ENCODE measurements around the gene MAPK9. TPM values are rescaled to one million over a fixed set of nuclear protein-coding genes. Genes with fewer than 3 reads are reported as not detected.

Gene MAPK9
- total and polyA plus RNA-seq, 10 donors, result 8.9 to 38.5 (median 33.2) TPM

- H3K9me3 ChIP-seq, result no peaks in the 10 kb centered on the region
- peaks cover 3 to 13% (median 7%) of the 10 kb centered on the region in 6 donors for H3K4me1 ChIP-seq
- H3K36me3 ChIP-seq, result no peaks in the 10 kb centered on the region
- no peak within 1 kb of the TSS for H3K27ac ChIP-seq
- intact Hi-C loops (cut with DNase I; ENCODE audit: low total_unique reads), result loop anchor here (5.0 kb wide), 1 partner anchor 82 kb away; no protein-coding TSS in a partner anchor
- peaks cover 0 to 74% (median 38%) of the 10 kb centered on the region in 7 donors for H3K27me3 ChIP-seq (replicated peaks in 1 of 7)
- peak within 1 kb of the TSS in 6 of 8 donors; percentile 19 to 68 (median 30) for H3K4me3 ChIP-seq
- peak; percentile 87 for DNase-seq
- WGBS, 5 donors, result 0 to 41% (median 16%) methylated on average over 3 to 55 of the region's 55 CpGs
- TF ChIP-seq POLR2AphosphoS5 (IDR thresholded peaks at IDR 0.05) (no peak), CTCF (IDR thresholded peaks at IDR 0.05 in 8 of 11, conservative IDR thresholded peaks at IDR 0.05 in 3 of 11) (peak in 6 of 11 experiments; percentile 14 to 54 (median 38))
Observed at GRCh38 chr5:180209137-180209581, 82.7 kb downstream of the MAPK9 start, which contains the start of gene RASGEF1C. RASGEF1C (minus strand) TSS chr5:180209211; CDS start chr5:180138052, 71,159 bp downstream.

- peak; percentile 33 for DNase-seq
- Histone ChIP-seq H3K27ac (no peak overlapping the region), H3K4me1 (peaks cover 3 to 13% (median 7%) of the 10 kb centered on the region in 6 donors), H3K27me3 (replicated peaks in 1 of 7) (peaks cover 0 to 74% (median 38%) of the 10 kb centered on the region in 7 donors), H3K9me3 (no peaks in the 10 kb centered on the region), H3K36me3 (no peaks in the 10 kb centered on the region), H3K4me3 (peak overlapping the region in 6 of 8 donors; percentile 19 to 68 (median 30))
- intact Hi-C loops (cut with DNase I; ENCODE audit: low total_unique reads), result loop anchor here (5.0 kb wide), 1 partner anchor 81 kb away; no protein-coding TSS in a partner anchor
- 4 to 14% (median 5%) methylated on average over 13 to 65 of the region's 65 CpGs for WGBS, 5 donors
- TF ChIP-seq CTCF (IDR thresholded peaks at IDR 0.05 in 8 of 11, conservative IDR thresholded peaks at IDR 0.05 in 3 of 11), result no peak
Observed at GRCh38 chr5:180208435-180209081, 83.3 kb downstream of the MAPK9 start.

- TF ChIP-seq POLR2AphosphoS5 (IDR thresholded peaks at IDR 0.05) (no peak), CTCF (IDR thresholded peaks at IDR 0.05 in 8 of 11, conservative IDR thresholded peaks at IDR 0.05 in 3 of 11) (no peak), POLR2A (IDR thresholded peaks at IDR 0.05) (no peak)
- Histone ChIP-seq H3K4me3 (peak overlapping the region in 3 of 8 donors; percentile 19 to 68 (median 32)), H3K27me3 (replicated peaks in 1 of 7) (peaks cover 0 to 72% (median 38%) of the 10 kb centered on the region in 7 donors), H3K27ac (no peak overlapping the region), H3K4me1 (peaks cover 3 to 13% (median 7%) of the 10 kb centered on the region in 6 donors), H3K36me3 (no peaks in the 10 kb centered on the region), H3K9me3 (no peaks in the 10 kb centered on the region)
- DNase-seq, result no peak
- WGBS, 5 donors, result 37 to 60% (median 46%) methylated on average over 6 to 14 of the region's 14 CpGs
- intact Hi-C loops (cut with DNase I; ENCODE audit: low total_unique reads), result loop anchor here (5.0 kb wide), 1 partner anchor 81 kb away; no protein-coding TSS in a partner anchor
Observed at GRCh38 chr5:180208038-180208434, 83.8 kb downstream of the MAPK9 start.

DNA sequence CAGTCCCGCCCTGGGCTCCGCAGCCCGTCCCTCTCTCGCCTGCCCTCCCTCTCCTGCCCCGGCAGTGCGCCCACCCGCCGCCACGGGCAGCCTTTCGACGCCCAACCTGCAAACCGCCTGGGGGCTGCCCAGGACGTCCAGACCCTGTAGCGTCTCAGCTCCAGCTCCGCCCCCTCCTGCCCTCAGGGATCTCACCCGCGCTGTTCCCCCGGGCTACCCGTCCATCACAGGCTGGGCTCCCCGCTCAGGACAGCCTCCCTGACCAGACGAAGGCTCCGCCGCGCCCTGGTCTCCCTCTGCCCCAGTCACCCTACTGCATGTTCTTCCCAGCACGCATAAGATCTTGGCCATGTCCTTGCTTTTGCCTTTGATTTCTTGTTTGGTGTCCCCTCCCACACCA lies 84.3 kb downstream of the MAPK9 start:
- Histone ChIP-seq H3K27me3 (replicated peaks in 1 of 7) (peaks cover 0 to 68% (median 38%) of the 10 kb centered on the region in 7 donors), H3K9me3 (no peaks in the 10 kb centered on the region)
- intact Hi-C loops (cut with DNase I; ENCODE audit: low total_unique reads), result loop anchor here (5.0 kb wide), 1 partner anchor 80 kb away; no protein-coding TSS in a partner anchor

More for the DNA sequence above, 84.3 kb downstream of the MAPK9 start:
- peak; percentile 48 for DNase-seq
- Histone ChIP-seq H3K4me3 (no peak overlapping the region), H3K4me1 (peaks cover 3 to 13% (median 7%) of the 10 kb centered on the region in 6 donors), H3K27ac (no peak overlapping the region), H3K36me3 (no peaks in the 10 kb centered on the region)
- TF ChIP-seq POLR2AphosphoS5 (IDR thresholded peaks at IDR 0.05) (no peak), POLR2A (IDR thresholded peaks at IDR 0.05) (no peak), CTCF (IDR thresholded peaks at IDR 0.05 in 8 of 11, conservative IDR thresholded peaks at IDR 0.05 in 3 of 11) (no peak)
- WGBS, 5 donors, result 38 to 66% (median 46%) methylated on average over 21 to 25 of the region's 25 CpGs

Measured in spleen (tissue), 11 donors.